Measurements from ENCODE around the gene DOK4.

DNA sequence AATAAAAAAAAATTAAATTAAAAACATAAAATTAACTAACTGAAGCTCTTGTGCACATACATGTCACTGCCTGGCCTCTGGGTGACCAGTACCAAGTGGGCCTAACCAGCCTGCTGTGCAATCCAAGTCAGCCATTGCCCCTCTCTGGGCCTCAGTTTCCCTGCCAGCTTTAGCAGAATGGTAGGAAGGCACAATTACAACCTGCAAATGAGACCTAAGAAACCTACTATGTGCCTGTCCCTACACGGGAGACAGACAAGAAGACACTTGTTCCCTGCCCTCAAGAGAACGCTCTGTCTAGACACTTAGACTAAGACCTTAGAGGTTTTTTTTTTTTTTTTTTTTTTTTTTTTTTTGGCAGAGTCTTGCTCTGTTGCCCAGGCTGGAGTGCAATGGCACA, 40.8 kb downstream of the DOK4 start:
- TF ChIP-seq POLR2A (IDR thresholded peaks at IDR 0.05; ENCODE audit: low read depth, low read length) (no peak), JUN (IDR thresholded peaks at IDR 0.05; ENCODE audit: borderline replicate concordance, insufficient read depth, insufficient read length, low read depth) (no peak), MYC (IDR thresholded peaks at IDR 0.05; ENCODE audit: low read depth, low read length) (no peak), FOS (IDR thresholded peaks at IDR 0.05; ENCODE audit: borderline replicate concordance, insufficient read depth, low read length) (no peak)
- TF ChIP-seq, protein P1, sequence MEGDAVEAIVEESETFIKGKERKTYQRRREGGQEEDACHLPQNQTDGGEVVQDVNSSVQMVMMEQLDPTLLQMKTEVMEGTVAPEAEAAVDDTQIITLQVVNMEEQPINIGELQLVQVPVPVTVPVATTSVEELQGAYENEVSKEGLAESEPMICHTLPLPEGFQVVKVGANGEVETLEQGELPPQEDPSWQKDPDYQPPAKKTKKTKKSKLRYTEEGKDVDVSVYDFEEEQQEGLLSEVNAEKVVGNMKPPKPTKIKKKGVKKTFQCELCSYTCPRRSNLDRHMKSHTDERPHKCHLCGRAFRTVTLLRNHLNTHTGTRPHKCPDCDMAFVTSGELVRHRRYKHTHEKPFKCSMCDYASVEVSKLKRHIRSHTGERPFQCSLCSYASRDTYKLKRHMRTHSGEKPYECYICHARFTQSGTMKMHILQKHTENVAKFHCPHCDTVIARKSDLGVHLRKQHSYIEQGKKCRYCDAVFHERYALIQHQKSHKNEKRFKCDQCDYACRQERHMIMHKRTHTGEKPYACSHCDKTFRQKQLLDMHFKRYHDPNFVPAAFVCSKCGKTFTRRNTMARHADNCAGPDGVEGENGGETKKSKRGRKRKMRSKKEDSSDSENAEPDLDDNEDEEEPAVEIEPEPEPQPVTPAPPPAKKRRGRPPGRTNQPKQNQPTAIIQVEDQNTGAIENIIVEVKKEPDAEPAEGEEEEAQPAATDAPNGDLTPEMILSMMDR (IDR thresholded peaks at IDR 0.05; ENCODE audit: extremely low read depth in 1 of 2, insufficient read depth in 1 of 2, low read depth in 1 of 2, low read length in 2 of 2): no peak
- TF ChIP-seq, protein P2, sequence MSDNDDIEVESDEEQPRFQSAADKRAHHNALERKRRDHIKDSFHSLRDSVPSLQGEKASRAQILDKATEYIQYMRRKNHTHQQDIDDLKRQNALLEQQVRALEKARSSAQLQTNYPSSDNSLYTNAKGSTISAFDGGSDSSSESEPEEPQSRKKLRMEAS (IDR thresholded peaks at IDR 0.05; ENCODE audit: insufficient read depth, insufficient read length): no peak

Measured in endothelial cell of umbilical vein (primary cell).